ENCODE measurements around the gene SURF4.

SURF4 gene

DNA sequence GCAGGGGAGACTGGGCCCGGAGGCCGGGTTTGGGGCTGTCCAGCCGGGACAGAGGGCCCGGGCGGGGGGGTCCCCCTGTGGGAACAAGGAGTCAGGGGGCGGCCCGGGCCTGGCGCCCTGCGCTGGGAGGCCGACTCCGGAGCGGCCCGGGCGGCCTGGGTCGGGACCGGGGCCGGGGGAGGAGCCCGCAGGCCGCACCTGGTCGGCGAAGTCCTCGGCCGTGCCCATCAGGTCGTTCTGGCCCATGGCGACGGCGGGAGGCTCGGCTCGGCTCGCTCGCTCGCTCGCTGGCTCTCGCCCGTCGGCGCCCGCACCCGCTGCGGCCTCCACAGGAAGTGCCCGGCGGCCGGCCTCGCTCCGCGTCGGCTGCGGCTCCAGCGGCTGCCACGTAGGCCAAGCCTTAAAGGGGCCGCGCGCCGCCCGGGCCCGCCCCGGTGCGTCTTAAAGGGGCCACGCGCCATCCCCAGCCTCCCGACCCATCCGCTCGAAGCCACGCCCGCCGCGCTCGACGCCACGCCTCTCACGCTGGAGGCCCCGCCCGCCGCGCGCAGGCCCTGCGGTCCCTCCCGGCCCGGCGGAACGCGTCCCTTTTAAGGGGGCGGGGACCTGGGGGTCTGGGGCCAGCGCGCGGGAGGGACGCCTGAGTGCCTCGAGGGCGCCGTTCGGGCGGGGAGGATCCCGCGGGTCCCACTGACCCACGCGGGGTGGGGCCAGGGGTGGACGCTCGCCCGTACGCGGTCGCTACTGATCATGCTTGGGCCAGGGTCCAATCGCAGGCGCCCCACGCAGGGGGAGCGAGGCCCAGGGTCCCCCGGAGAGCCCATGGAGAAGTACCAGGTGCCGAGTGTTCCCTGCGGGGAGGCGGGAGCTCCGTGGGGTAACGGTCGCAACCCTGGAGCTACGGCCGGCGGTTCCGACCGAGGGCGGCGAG is at the start of gene SURF4, which contains the start of gene STKLD1:
Gene SURF4 (minus strand): TSS at position 337 of the 931 bp plus-strand sequence. CDS start 91 bp downstream, at position 246.
Gene STKLD1 (plus strand): TSS at position 643 of the 931 bp plus-strand sequence. CDS start 108 bp downstream, at position 751.
- Mint-ChIP-seq H3K4me1 (ENCODE audit: low read depth) (peaks cover 38% of the 10 kb centered on the region), H3K27me3 (no peaks in the 10 kb centered on the region), H3K9me3 (no peaks in the 10 kb centered on the region), H3K27ac (peak within 1 kb of the TSS; percentile 96), H3K4me3 (peak within 1 kb of the TSS; percentile 99), H3K36me3 (ENCODE audit: low read depth) (peaks cover 37% of the 10 kb centered on the region)

DNA sequence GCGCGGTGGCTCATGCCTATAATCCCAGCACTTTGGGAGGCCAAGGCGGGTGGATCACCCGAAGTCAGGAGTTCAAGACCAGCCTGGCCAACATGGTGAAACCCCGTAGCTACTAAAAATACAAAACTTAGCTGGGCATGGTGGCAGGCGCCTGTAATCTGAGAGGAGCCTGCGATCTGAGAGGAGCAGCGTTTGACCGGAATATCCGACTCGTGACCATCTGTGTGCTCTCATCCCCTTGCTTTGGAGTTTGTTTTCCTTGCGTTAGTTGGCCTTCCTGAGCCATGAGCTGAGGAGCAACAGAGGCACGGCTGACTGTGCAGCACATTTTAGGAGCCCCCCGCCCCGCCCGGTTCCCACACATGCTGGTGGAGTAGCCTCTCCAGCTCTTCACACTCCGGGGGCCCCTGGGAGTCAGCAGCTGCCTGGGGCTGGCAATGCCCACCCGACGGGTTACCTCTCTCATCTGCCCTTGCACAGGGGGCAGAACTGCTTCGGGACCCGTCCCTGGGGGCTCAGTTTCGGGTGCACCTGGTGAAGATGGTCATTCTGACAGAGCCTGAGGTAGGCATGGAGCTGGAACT is 49.3 kb upstream of the SURF4 start:
- no peaks in the 10 kb centered on the region for H3K9me3 Mint-ChIP-seq
- peaks cover 3% of the 10 kb centered on the region for H3K36me3 Mint-ChIP-seq (ENCODE audit: low read depth)
- peaks cover 19% of the 10 kb centered on the region for H3K27me3 Mint-ChIP-seq
- H3K4me3 Mint-ChIP-seq = no peak overlapping the region
- H3K4me1 Mint-ChIP-seq (ENCODE audit: low read depth) = peaks cover 32% of the 10 kb centered on the region
- H3K27ac Mint-ChIP-seq = no peak overlapping the region

- Mint-ChIP-seq H3K9me3 (no peaks in the 10 kb centered on the region), H3K27me3 (peaks cover 18% of the 10 kb centered on the region), H3K36me3 (ENCODE audit: low read depth) (peaks cover 3% of the 10 kb centered on the region)
Observed at GRCh38 chr9:133424187-133424586, 48.3 kb upstream of the SURF4 start.

DNA sequence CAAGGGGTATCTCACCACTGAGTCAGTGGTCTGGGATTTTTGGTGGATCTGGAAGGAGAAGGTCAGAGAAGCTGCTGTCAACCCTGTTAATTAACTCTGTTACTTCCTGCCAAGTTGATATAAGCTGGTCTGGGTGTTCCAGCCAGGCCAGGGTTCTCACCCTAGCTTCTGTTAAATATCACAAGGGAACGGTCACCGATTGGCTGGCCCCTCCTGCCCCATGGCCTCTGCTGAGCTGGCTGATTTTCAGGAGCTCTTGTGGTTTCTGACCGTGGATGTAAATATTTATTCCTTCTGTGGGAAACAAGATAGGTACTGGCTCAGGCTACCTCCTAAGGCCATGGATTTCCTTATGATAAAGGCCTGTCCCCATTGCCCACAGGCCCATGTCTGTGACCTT is 47.4 kb upstream of the SURF4 start:
- Mint-ChIP-seq H3K9me3 (no peaks in the 10 kb centered on the region), H3K4me3 (no peak overlapping the region), H3K27ac (no peak overlapping the region), H3K36me3 (ENCODE audit: low read depth) (peaks cover 3% of the 10 kb centered on the region), H3K4me1 (ENCODE audit: low read depth) (peaks cover 46% of the 10 kb centered on the region), H3K27me3 (peaks cover 18% of the 10 kb centered on the region)

More at GRCh38 chr9:133424187-133424586, 48.3 kb upstream of the SURF4 start:
- no peak overlapping the region for H3K27ac Mint-ChIP-seq
- H3K4me1 Mint-ChIP-seq (ENCODE audit: low read depth) = peaks cover 36% of the 10 kb centered on the region
- no peak overlapping the region for H3K4me3 Mint-ChIP-seq

DNA sequence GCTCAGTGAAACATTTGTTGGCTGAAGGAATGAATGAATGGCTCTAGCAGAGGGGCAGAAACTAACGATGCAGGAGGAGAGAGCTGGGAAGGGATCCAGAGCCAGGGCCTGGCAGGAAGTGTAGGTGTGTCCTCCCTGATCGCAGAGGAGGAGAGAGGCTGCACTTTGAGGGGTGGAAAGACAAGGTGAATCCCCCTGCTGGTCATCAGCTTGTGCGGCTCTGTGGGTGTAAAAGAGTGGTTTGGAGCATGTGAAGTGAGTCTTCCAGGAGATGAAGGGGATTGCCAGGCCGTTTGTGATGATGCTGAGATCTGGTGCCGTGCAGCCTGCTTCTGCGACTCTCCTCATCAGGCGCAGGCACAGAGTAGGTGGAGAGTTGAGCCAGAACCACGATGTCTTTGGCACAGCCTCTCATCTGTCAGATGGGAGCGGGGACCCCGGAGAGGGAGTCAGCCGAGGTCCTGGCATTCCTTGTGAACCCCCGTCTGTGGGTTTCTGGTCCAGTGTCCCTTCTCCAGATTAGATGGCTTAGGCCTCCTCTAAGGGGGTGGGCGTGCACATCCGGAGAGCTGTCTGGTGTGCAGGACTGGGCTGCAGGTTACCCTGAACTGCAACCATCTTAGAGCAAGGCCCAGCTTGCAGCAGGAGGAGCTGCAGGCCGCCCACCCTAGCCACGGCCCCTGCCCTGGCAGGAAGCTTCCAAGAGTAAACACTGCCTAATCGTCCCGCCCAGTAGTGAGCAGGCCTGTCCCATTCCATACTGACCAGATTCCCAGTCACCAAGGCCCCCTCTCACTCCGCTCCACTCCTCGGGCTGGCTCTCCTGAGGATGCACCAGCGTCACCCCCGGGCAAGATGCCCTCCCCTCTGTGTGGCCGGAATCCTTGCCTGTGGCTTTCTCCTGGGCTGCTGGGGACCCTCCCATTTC is 46.0 kb upstream of the SURF4 start, which contains the start of gene ADAMTS13:
Gene ADAMTS13 (plus strand): TSS at position 753 of the 928 bp plus-strand sequence. CDS start 77 bp downstream, at position 830.
- peaks cover 3% of the 10 kb centered on the region for H3K36me3 Mint-ChIP-seq (ENCODE audit: low read depth)
- no peaks in the 10 kb centered on the region for H3K9me3 Mint-ChIP-seq
- peak within 1 kb of the TSS; percentile 15 for H3K4me3 Mint-ChIP-seq
- peaks cover 5% of the 10 kb centered on the region for H3K27me3 Mint-ChIP-seq
- peaks cover 40% of the 10 kb centered on the region for H3K4me1 Mint-ChIP-seq (ENCODE audit: low read depth)
- peak within 1 kb of the TSS; percentile 72 for H3K27ac Mint-ChIP-seq

DNA sequence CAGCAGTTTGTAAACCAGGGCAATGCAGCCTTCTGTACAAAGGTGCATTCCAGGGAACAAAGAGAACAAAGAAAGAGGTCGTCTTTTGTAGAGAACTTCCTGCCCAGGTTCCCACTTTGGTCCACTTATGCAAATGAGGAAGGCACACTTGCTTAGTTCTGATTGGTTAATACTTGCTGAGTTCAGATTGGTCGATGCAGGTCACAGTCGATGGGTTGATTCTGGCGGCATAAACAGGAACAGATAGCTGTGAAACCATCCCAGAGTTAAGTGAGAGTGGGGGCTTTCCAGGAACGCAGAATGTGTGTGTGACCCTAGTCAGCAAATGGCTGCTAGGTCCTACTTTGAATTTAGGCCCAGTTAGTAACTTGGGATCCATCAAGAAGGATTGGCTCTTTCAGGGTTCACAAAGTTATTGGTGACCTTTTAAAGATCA is 44.5 kb upstream of the SURF4 start:
- Mint-ChIP-seq H3K4me3 (peak overlapping the region; percentile 47), H3K4me1 (ENCODE audit: low read depth) (peaks cover 55% of the 10 kb centered on the region), H3K9me3 (no peaks in the 10 kb centered on the region), H3K27ac (peak overlapping the region; percentile 87), H3K27me3 (no peaks in the 10 kb centered on the region), H3K36me3 (ENCODE audit: low read depth) (peaks cover 16% of the 10 kb centered on the region)

DNA sequence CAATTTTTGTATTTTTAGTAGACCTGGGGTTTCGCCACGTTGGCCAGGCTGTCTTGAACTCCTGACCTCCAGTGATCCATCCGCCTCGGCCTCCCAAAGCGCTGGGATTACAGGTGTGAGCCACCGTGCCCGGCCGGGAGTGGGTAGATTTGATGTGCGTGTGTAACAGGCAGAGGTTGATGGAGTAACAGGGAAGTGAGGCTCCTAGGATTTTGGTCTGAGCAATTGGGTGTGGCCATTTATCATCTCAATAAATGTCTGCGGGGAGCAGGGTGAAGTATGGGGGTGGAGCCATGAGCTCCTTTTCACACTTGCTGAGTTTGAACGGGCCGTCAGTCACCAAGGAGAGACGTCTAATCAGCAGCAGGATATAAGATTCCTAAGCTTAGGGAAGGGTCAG is 43.1 kb upstream of the SURF4 start:
- Mint-ChIP-seq H3K27me3 (no peaks in the 10 kb centered on the region), H3K9me3 (no peaks in the 10 kb centered on the region), H3K27ac (peak overlapping the region; percentile 88), H3K4me3 (peak overlapping the region; percentile 93), H3K36me3 (ENCODE audit: low read depth) (peaks cover 29% of the 10 kb centered on the region), H3K4me1 (ENCODE audit: low read depth) (peaks cover 69% of the 10 kb centered on the region)

GRCh38 chr9:133417541-133418461 is 41.9 kb upstream of the SURF4 start, which contains the start of gene REXO4:
Gene REXO4, minus strand, starts transcription at chr9:133418010. Its CDS starts 166 bp downstream, at chr9:133417844.
- peaks cover 70% of the 10 kb centered on the region for H3K4me1 Mint-ChIP-seq (ENCODE audit: low read depth)
- H3K9me3 Mint-ChIP-seq = no peaks in the 10 kb centered on the region
- H3K27me3 Mint-ChIP-seq = no peaks in the 10 kb centered on the region
- peaks cover 40% of the 10 kb centered on the region for H3K36me3 Mint-ChIP-seq (ENCODE audit: low read depth)
- H3K4me3 Mint-ChIP-seq = peak within 1 kb of the TSS; percentile 93
- H3K27ac Mint-ChIP-seq = peak within 1 kb of the TSS; percentile 88

- Mint-ChIP-seq H3K36me3 (ENCODE audit: low read depth) (peaks cover 59% of the 10 kb centered on the region), H3K27ac (peak overlapping the region; percentile 21)
Observed at GRCh38 chr9:133415170-133415569, 39.3 kb upstream of the SURF4 start.

DNA sequence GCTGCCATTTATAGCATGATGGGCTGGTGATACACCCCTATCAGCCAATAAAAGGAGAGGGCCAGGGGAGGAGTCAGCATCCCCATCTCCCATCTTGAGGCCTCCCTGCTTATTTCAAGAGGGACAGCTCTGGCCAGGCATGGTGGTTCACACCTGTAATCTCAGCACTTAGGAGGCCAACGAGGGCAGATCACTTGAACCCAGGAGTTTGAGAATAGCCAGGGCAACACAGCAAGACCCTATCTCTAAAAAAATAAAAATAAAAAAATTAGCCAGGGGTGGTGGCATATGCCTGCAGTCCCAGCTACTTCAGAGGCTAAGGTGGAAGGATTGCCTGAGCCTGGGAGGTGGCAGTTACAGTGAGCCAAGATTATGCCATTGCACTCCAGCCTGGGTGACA is 32.2 kb upstream of the SURF4 start:
- no peak overlapping the region for H3K27ac Mint-ChIP-seq
- H3K4me1 Mint-ChIP-seq (ENCODE audit: low read depth) = peaks cover 18% of the 10 kb centered on the region
- no peaks in the 10 kb centered on the region for H3K27me3 Mint-ChIP-seq
- H3K9me3 Mint-ChIP-seq = no peaks in the 10 kb centered on the region
- no peak overlapping the region for H3K4me3 Mint-ChIP-seq
- peaks cover 68% of the 10 kb centered on the region for H3K36me3 Mint-ChIP-seq (ENCODE audit: low read depth)

More at GRCh38 chr9:133415170-133415569, 39.3 kb upstream of the SURF4 start:
- peaks cover 46% of the 10 kb centered on the region for H3K4me1 Mint-ChIP-seq (ENCODE audit: low read depth)
- no peaks in the 10 kb centered on the region for H3K27me3 Mint-ChIP-seq
- H3K4me3 Mint-ChIP-seq = peak overlapping the region; percentile 93
- H3K9me3 Mint-ChIP-seq = no peaks in the 10 kb centered on the region

- H3K4me3 Mint-ChIP-seq = no peak overlapping the region
Observed at GRCh38 chr9:133406480-133407307, 30.8 kb upstream of the SURF4 start.

DNA sequence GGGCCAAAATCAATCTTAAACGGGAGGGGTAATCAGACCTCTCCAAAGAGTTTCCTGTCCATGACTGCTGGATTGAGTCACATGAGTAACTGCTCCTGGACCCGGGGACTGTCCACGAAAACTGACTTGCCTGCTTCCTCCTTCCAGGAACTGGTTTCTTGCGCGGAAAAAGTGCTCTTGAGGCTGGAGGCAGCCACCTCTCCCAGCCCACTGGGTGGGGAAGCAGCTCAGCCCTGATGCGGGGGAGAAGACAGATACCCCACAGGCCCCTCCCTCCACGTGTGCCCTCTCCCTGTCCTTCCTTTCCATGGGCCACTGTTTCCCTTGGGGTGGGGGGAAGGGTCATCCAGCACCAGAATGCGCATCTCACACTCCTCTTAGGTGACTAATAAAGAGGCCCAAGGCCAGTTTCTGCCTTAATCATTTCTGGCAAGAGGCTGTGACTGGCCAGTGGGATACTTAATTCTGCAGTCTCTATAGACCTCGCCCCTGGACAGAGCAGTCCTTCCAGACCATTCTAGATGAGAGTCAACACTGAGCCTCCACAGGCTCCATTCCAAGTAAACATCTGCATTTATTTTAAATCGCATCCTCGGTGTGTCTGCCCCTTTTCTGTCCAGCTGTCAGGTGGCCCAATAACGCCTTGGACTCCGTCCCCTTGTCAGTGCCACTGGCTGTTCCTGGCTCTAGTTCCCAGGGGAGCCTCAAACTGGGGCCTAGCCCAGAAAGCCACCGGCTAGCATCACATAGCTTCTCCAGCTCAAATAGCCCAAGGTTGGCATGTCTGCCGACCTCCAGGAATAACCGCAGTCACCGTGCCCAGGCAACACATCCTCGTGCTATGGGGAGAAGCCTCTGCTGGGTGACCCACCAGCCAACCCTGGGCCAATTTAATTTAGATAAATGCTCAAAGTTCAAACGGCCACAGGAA is 29.9 kb upstream of the SURF4 start:
- Mint-ChIP-seq H3K36me3 (ENCODE audit: low read depth) (peaks cover 49% of the 10 kb centered on the region), H3K27me3 (no peaks in the 10 kb centered on the region), H3K4me3 (no peak overlapping the region), H3K4me1 (ENCODE audit: low read depth) (peaks cover 18% of the 10 kb centered on the region), H3K27ac (no peak overlapping the region), H3K9me3 (no peaks in the 10 kb centered on the region)

More at GRCh38 chr9:133406480-133407307, 30.8 kb upstream of the SURF4 start:
- H3K9me3 Mint-ChIP-seq = no peaks in the 10 kb centered on the region
- peaks cover 18% of the 10 kb centered on the region for H3K4me1 Mint-ChIP-seq (ENCODE audit: low read depth)
- no peaks in the 10 kb centered on the region for H3K27me3 Mint-ChIP-seq
- H3K27ac Mint-ChIP-seq = peak overlapping the region; percentile 55
- H3K36me3 Mint-ChIP-seq (ENCODE audit: low read depth) = peaks cover 56% of the 10 kb centered on the region
